GM19468 (cell line): Measurements from ENCODE around the gene FGFRL1.

Experiments used
- ATAC-seq: cut with Tn5 transposase; IDR thresholded peaks from one replicate; pipeline ENCODE4 v1.9.1; 2021; ENCODE audit warnings: mild to moderate bottlenecking, moderate library complexity, moderate number of reproducible peaks; ENCODE audit not compliant: unreplicated experiment; ENCODE audit errors: extremely low read depth

The FGFRL1 gene

GRCh38 chr4:1061056-1061700 lies 49.8 kb downstream of the FGFRL1 start:
- no peak for ATAC-seq

GRCh38 chr4:1061760-1062159 lies 50.3 kb downstream of the FGFRL1 start:
- no peak for ATAC-seq

GRCh38 chr4:1062419-1062818 lies 51.0 kb downstream of the FGFRL1 start:
- no peak for ATAC-seq

- no peak for ATAC-seq
Observed at GRCh38 chr4:1065732-1066131, 54.3 kb downstream of the FGFRL1 start.

GRCh38 chr4:1069394-1069793 lies 58.0 kb downstream of the FGFRL1 start:
- no peak for ATAC-seq

- no peak for ATAC-seq
Observed at GRCh38 chr4:1072830-1073446, 61.5 kb downstream of the FGFRL1 start.

DNA sequence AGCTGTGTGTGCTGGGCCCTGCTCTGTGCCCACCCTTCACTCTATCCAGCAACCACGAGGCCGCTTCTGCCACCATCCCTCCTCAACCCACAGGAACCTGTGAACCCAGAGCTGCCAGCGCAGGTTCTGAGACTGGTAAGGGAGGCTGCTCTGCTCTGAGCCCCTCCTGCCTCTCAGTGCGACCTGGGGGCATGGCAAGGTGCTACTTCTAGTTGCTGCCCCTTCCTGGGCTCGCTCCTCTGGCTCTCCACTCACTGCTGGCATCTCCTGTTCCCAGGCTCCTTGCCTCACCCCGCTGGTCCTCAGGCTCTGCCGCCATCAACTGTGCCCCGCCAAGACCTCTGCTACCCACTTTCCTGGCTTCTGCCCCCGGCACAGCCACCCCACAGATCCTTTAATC lies 62.7 kb downstream of the FGFRL1 start:
- ATAC-seq: no peak

DNA sequence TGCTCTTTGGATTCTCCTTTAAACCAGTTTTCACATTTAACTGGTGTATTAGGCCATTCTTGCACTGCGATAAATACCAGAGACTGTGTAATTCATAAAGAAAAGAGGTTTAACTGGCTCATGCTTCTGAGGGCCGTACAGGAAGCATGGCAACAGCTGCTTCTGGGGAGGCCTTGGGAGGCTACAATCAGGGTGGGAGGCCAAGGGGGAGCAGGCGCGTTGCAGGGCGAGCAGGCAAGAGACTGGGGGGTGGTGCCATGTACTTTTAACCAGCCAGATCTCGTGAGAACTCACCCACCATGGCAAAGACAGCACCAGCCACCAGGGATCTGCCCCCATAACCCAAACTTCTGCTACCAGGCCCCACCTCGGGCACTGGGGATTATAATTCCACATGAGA lies 63.8 kb downstream of the FGFRL1 start:
- no peak for ATAC-seq

GRCh38 chr4:1075809-1076699 lies 64.6 kb downstream of the FGFRL1 start:
- no peak for ATAC-seq
